GM23338 (cell line): ENCODE data around the gene SMOC2. TPM values are rescaled to one million over a fixed set of nuclear protein-coding genes. Genes with fewer than 3 reads are reported as not detected.

ENCODE experiments used
- ATAC-seq: fragments of 200-7000 bp; cut with Tn5 transposase; 3 replicates; pipeline ENCODE4 v1.9.1; 2020
- DNase-seq: peaks from one replicate; pipeline ENCODE4 v3.0.0-alpha.2; 2015; ENCODE audit warnings: low spot score
- H2AFZ ChIP-seq: fragments of 200-600 bp; sonication (generic); 2 replicates; pipeline ENCODE4 v1.8.0; 2016; ENCODE audit warnings: antibody characterized with exemption, mild to moderate bottlenecking, moderate library complexity
- H3F3A ChIP-seq: fragments of 200-600 bp; sonication (generic); replicated peaks from 2 replicates; pipeline ENCODE4 v1.8.0; 2017; ENCODE audit warnings: antibody characterized with exemption, mixed run types, low read depth
- H3K27ac ChIP-seq: fragments of 200-600 bp; sonication (generic); 2 replicates; pipeline ENCODE4 v1.6.1; 2016; ENCODE audit warnings: low read depth
- H3K27me3 ChIP-seq: fragments of 200-600 bp; sonication (generic); 2 replicates; pipeline ENCODE4 v1.8.0; 2016; ENCODE audit warnings: mild to moderate bottlenecking, mixed run types, moderate library complexity; ENCODE audit not compliant: insufficient read depth
- H3K36me3 ChIP-seq: fragments of 200-600 bp; sonication (generic); 2 replicates; pipeline ENCODE4 v1.8.0; 2016; ENCODE audit warnings: mild to moderate bottlenecking; ENCODE audit not compliant: insufficient read depth
- H3K4me1 ChIP-seq: fragments of 200-600 bp; sonication (generic); 2 replicates; pipeline ENCODE4 v1.8.0; 2016; ENCODE audit warnings: mild to moderate bottlenecking, moderate library complexity; ENCODE audit not compliant: insufficient read depth
- H3K4me2 ChIP-seq: fragments of 200-600 bp; sonication (generic); 2 replicates; pipeline ENCODE4 v1.7.1; 2017; ENCODE audit warnings: mixed run types
- H3K4me3 ChIP-seq: fragments of 200-600 bp; sonication (generic); 2 replicates; pipeline ENCODE4 v1.6.1; 2016; ENCODE audit warnings: mixed run types
- H3K79me2 ChIP-seq: fragments of 200-600 bp; sonication (generic); replicated peaks from 2 replicates; pipeline ENCODE4 v1.8.0; 2017; ENCODE audit warnings: mild to moderate bottlenecking; ENCODE audit not compliant: insufficient read depth
- H3K9me2 ChIP-seq: fragments of 200-600 bp; sonication (generic); 2 replicates; pipeline ENCODE4 v1.8.0; 2017; ENCODE audit not compliant: insufficient read depth
- H4K20me1 ChIP-seq: fragments of 200-600 bp; sonication (generic); replicated peaks from 2 replicates; pipeline ENCODE4 v1.8.0; 2017; ENCODE audit warnings: mild to moderate bottlenecking; ENCODE audit not compliant: insufficient read depth
- H3K27ac Mint-ChIP-seq: 2 replicates; pipeline ENCODE4 v1.8.0; 2020; ENCODE audit warnings: inconsistent platforms, mild to moderate bottlenecking, moderate library complexity, mixed read lengths
- H3K27me3 Mint-ChIP-seq: 3 replicates; pipeline ENCODE4 v1.8.0; 2022; ENCODE audit warnings: low read depth, mild to moderate bottlenecking, moderate library complexity, mixed read lengths, inconsistent platforms; ENCODE audit not compliant: insufficient read depth, poor library complexity
- H3K36me3 Mint-ChIP-seq: 3 replicates; pipeline ENCODE4 v1.8.0; 2021; ENCODE audit warnings: low read depth, mild to moderate bottlenecking, inconsistent platforms, moderate library complexity, mixed read lengths
- H3K4me1 Mint-ChIP-seq: 3 replicates; pipeline ENCODE4 v1.8.0; 2020; ENCODE audit warnings: mild to moderate bottlenecking, inconsistent platforms, mixed read lengths
- H3K4me3 Mint-ChIP-seq: 3 replicates; pipeline ENCODE4 v1.8.0; 2021; ENCODE audit warnings: moderate library complexity, mild to moderate bottlenecking, inconsistent platforms, mixed read lengths
- H3K9me3 Mint-ChIP-seq: 3 replicates; pipeline ENCODE4 v1.8.0; 2020; ENCODE audit warnings: moderate library complexity, mild to moderate bottlenecking, inconsistent platforms, mixed read lengths
- CREB1 ChIP-seq: fragments of 250-450 bp; sonication (Bioruptor Pico); IDR thresholded peaks from 2 replicates; pipeline ENCODE4 v1.5.0; 2020; ENCODE audit warnings: low read depth, mild to moderate bottlenecking, moderate library complexity
- CTCF ChIP-seq, 2 experiments: fragments of 200-600 bp in 1 of 2; sonication (generic) in 1 of 2; conservative IDR thresholded peaks; 2 replicates each; pipeline versions ENCODE4 v1.5.1 to v1.6.1; 2016 to 2017; ENCODE audit warnings: antibody characterized with exemption in 2 of 2, low read depth in 2 of 2, mild to moderate bottlenecking in 2 of 2, moderate library complexity in 1 of 2
- EZH2phosphoT487 ChIP-seq: fragments of 200-600 bp; sonication (generic); IDR thresholded peaks from one replicate; pipeline ENCODE4 v1.8.1; 2018; ENCODE audit warnings: antibody characterized with exemption; ENCODE audit not compliant: unreplicated experiment
- NANOG ChIP-seq: IDR thresholded peaks from 2 replicates; pipeline ENCODE4 v1.6.1; 2016; ENCODE audit warnings: antibody characterized with exemption, borderline replicate concordance
- STAT1 ChIP-seq: IDR thresholded peaks from one replicate; pipeline ENCODE4 v1.6.1; 2016; ENCODE audit warnings: antibody characterized with exemption; ENCODE audit not compliant: unreplicated experiment
- ZNF331 ChIP-seq: fragments of 250-450 bp; sonication (Bioruptor Pico); IDR thresholded peaks from 2 replicates; pipeline ENCODE4 v1.5.0; 2020; ENCODE audit warnings: low read depth, mild to moderate bottlenecking, moderate library complexity
- ZNF462 ChIP-seq: fragments of 250-450 bp; sonication (Bioruptor Pico); IDR thresholded peaks from 2 replicates; pipeline ENCODE4 v1.5.0; 2020; ENCODE audit warnings: mild to moderate bottlenecking, moderate library complexity
- polyA plus RNA-seq: library from polyadenylated mRNA; unstranded; fragments of >200 nt; fragmentation: Nextera tagmentation; extraction: Ambion mirVana; gene quantifications from 2 replicates; pipeline ENCODE4 v1.2.1, GENCODE V29; 2016
- total RNA-seq: library from RNA; depleted of rRNA; stranded (reverse); fragments of >200 nt; shearing (Covaris generic); gene quantifications from 2 replicates; pipeline ENCODE4 v1.2.3, GENCODE V29; 2014

The SMOC2 gene
- total and polyA plus RNA-seq, 2 experiments from 2014 or later: 4.3 to 6.5 TPM

DNA sequence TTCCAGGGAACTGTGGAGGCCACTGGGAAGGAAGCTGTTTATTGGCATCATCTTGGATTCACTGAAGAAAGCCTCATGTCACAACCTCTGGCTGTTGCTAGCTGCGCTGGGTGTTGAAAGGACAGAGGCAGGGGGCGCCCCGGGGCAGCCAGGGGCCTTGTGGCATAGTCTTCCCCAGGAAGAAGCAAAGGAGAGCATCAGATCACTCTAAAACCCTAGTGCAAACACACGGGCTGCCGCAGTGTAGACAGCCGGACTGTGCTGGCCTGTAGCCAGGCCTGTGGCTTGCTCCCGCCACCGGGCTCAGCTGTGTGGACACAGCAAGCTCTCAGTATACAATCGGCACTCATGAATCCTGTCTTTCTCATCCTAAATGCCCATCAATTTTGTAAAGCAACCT, 23.8 kb upstream of the SMOC2 start:
- Histone ChIP-seq H3K27ac (no peak overlapping the region), H3F3A (no peaks in the 10 kb centered on the region), H3K4me1 (no peaks in the 10 kb centered on the region), H4K20me1 (no peaks in the 10 kb centered on the region), H3K27me3 (no peaks in the 10 kb centered on the region), H3K4me2 (no peak overlapping the region), H3K9me2 (no peaks in the 10 kb centered on the region), H3K79me2 (no peaks in the 10 kb centered on the region), H2AFZ (peak overlapping the region; percentile 59; the same call in 1 of the 2 replicates), H3K4me3 (no peak overlapping the region), H3K36me3 (no peaks in the 10 kb centered on the region)
- peaks cover 19% of the 10 kb centered on the region for H3K4me1 Mint-ChIP-seq
- H3K36me3 Mint-ChIP-seq: no peaks in the 10 kb centered on the region
- no peak for TF ChIP-seq EZH2phosphoT487
- peak; percentile 24 to 59; a peak in 3 of 4 replicates for TF ChIP-seq CTCF (conservative IDR thresholded peaks at IDR 0.05; ENCODE audit: low read depth in 2 of 2)
- no peaks in the 10 kb centered on the region for H3K9me3 Mint-ChIP-seq
- ATAC-seq (peak; percentile 60), DNase-seq (peak; percentile 39)
- no peak overlapping the region for H3K27ac Mint-ChIP-seq
- peaks cover 2% of the 10 kb centered on the region for H3K27me3 Mint-ChIP-seq
- no peak overlapping the region for H3K4me3 Mint-ChIP-seq

GRCh38 chr6:168417679-168418557, 23.1 kb upstream of the SMOC2 start:
- Mint-ChIP-seq H3K27me3 (peaks cover under 1% of the 10 kb centered on the region), H3K9me3 (no peaks in the 10 kb centered on the region), H3K4me3 (no peak overlapping the region), H3K4me1 (peaks cover 19% of the 10 kb centered on the region), H3K27ac (no peak overlapping the region), H3K36me3 (no peaks in the 10 kb centered on the region)
- Histone ChIP-seq H3K4me1 (no peaks in the 10 kb centered on the region), H3F3A (no peaks in the 10 kb centered on the region), H3K36me3 (no peaks in the 10 kb centered on the region), H3K4me3 (no peak overlapping the region), H3K9me2 (no peaks in the 10 kb centered on the region), H3K4me2 (no peak overlapping the region), H3K27me3 (no peaks in the 10 kb centered on the region), H3K79me2 (no peaks in the 10 kb centered on the region), H3K27ac (no peak overlapping the region), H2AFZ (peak overlapping the region; percentile 59), H4K20me1 (no peaks in the 10 kb centered on the region)
- TF ChIP-seq ZNF331 (CRISPR knock-in tag): no peak
- DNase-seq: no peak
- peak; percentile 50 for ATAC-seq

- H3K27ac ChIP-seq: no peak overlapping the region
- no peaks in the 10 kb centered on the region for H3K79me2 ChIP-seq
- H3K36me3 ChIP-seq: no peaks in the 10 kb centered on the region
- Mint-ChIP-seq H3K4me3 (no peak overlapping the region; the same call in 2 of the 3 replicates), H3K9me3 (no peaks in the 10 kb centered on the region), H3K27me3 (no peaks in the 10 kb centered on the region), H3K36me3 (no peaks in the 10 kb centered on the region), H3K27ac (no peak overlapping the region), H3K4me1 (peaks cover 19% of the 10 kb centered on the region)
- no peak for DNase-seq
- ATAC-seq: peak; percentile 18; the same call in 2 of the 3 replicates
- no peaks in the 10 kb centered on the region for H4K20me1 ChIP-seq
- H3K4me2 ChIP-seq: no peak overlapping the region
- H3K4me3 ChIP-seq: no peak overlapping the region
- no peaks in the 10 kb centered on the region for H3K27me3 ChIP-seq
- no peaks in the 10 kb centered on the region for H3K9me2 ChIP-seq
- H3F3A ChIP-seq: no peaks in the 10 kb centered on the region
- H3K4me1 ChIP-seq: no peaks in the 10 kb centered on the region
- peak overlapping the region; percentile 59; the same call in 1 of the 2 replicates for H2AFZ ChIP-seq
- no peak for TF ChIP-seq CREB1 (CRISPR knock-in tag)
- TF ChIP-seq EZH2phosphoT487: no peak
- TF ChIP-seq NANOG: no peak
- no peak for TF ChIP-seq STAT1
- TF ChIP-seq ZNF331 (CRISPR knock-in tag): no peak
- TF ChIP-seq ZNF462: no peak
Observed at GRCh38 chr6:168418711-168419121, 22.3 kb upstream of the SMOC2 start.
